Heart left ventricle (tissue), 16 donors: ENCODE data around the gene THAP11. TPM values are rescaled to one million over a fixed set of nuclear protein-coding genes. Genes with fewer than 3 reads are reported as not detected.

Source experiments
- ATAC-seq, 4 donors: fragments of 200-7000 bp; cut with Tn5 transposase; one replicate each; pipeline ENCODE4 v1.9.1; 2020 to 2022; ENCODE audit warnings: moderate library complexity in 4 of 4, mild to moderate bottlenecking in 3 of 4, moderate number of reproducible peaks in 1 of 4
- DNase-seq, 5 donors: peaks; one replicate each; pipeline ENCODE4 v3.0.0-alpha.2; 2020
- H3K27ac ChIP-seq, 12 donors: fragments of 200-600 bp; sonication (generic) in 4 of 12; one replicate each; pipeline versions ENCODE4 v1.5.0 to v1.8.0; 2016 to 2022; ENCODE audit warnings: mild to moderate bottlenecking in 2 of 12
- H3K27me3 ChIP-seq, 9 donors: fragments of 200-600 bp; sonication (generic) in 2 of 9; one replicate each; pipeline versions ENCODE4 v1.5.1 to v1.8.0; 2016 to 2022; ENCODE audit warnings: mild to moderate bottlenecking in 3 of 9
- H3K36me3 ChIP-seq, 9 donors: fragments of 200-600 bp; sonication (generic) in 2 of 9; one replicate each; pipeline versions ENCODE4 v1.5.0 to v1.8.0; 2018 to 2022; ENCODE audit warnings: mild to moderate bottlenecking in 2 of 9
- H3K4me1 ChIP-seq, 12 donors: fragments of 200-600 bp; sonication (generic) in 4 of 12; one replicate each; pipeline versions ENCODE4 v1.5.0 to v1.8.0; 2016 to 2022; ENCODE audit warnings: mild to moderate bottlenecking in 3 of 12
- H3K4me3 ChIP-seq, 12 donors: fragments of 200-600 bp; sonication (generic) in 4 of 12; one replicate each; pipeline versions ENCODE4 v1.5.0 to v1.8.0; 2017 to 2022; ENCODE audit warnings: mild to moderate bottlenecking in 9 of 12, moderate library complexity in 4 of 12
- H3K9me3 ChIP-seq, 12 donors: fragments of 200-600 bp; sonication (generic) in 4 of 12; one replicate each; pipeline versions ENCODE4 v1.5.0 to v1.8.0; 2016 to 2022; ENCODE audit warnings: mild to moderate bottlenecking in 1 of 12
- CTCF ChIP-seq, 12 donors: fragments of 200-600 bp; sonication (generic) in 4 of 12; IDR thresholded peaks; one replicate each; pipeline versions ENCODE4 v1.5.0 to v1.8.0; 2018 to 2022; ENCODE audit warnings: antibody characterized with exemption in 12 of 12, mild to moderate bottlenecking in 5 of 12
- POLR2A ChIP-seq, 2 donors: fragments of 450-650 bp; IDR thresholded peaks; one replicate each; pipeline ENCODE4 v1.6.1; 2017; ENCODE audit warnings: antibody characterized with exemption in 2 of 2, mild to moderate bottlenecking in 2 of 2, moderate library complexity in 2 of 2
- WGBS, 4 donors: extraction: QIAGEN DNeasy Blood & Tissue Kit in 2 of 4; methylation state at CpG; one replicate each; pipeline versions ENCODE4 v1.1.5 to v1.1.7; 2013 to 2018; 5-methylcytosine and 5-hydroxymethylcytosine counted together
- intact Hi-C, 10 donors: fragments of 100-400 bp; cut with DNase I; formaldehyde crosslinking; loops; one replicate each; pipeline versions ENCODE4 v1.11.1 to v1.14.2; 2022
- polyA plus RNA-seq, 2 donors: library from polyadenylated mRNA; stranded (reverse); fragments of 200-250 nt; gene quantifications; one replicate each; pipeline ENCODE4 v1.2.3, GENCODE V29; 2013
- total RNA-seq, 9 donors: library from RNA; depleted of rRNA in 2 of 9; stranded (reverse); fragments of >200 nt in 2 of 9; fragmentation: NEBNext Ultra II Directional in 3 of 9; extraction: Animal tissue kit (Norgen Biotek cat#: 25700) in 3 of 9; gene quantifications; one replicate each; pipeline versions ENCODE4 v1.1.0 to v1.2.4, GENCODE V29; 2016 to 2023
- donor health status: ischemic (EF 13 %, LVEDD 7.1; RV severe dilation, severe dysfunction).
- donor health status: healthy with polysubstance abuse.
- donor health status: DM: no; HTN: yes; CAD: no.
- donor health status: DM: no; HTN: no; CAD: no.
- donor health status: ischemic (EF 25% LVEDD 6.9; RV normal size, moderate dysfunction).
- donor health status: ischemic (EF 25% LVEDD 5.7; RV mildly dilated, moderate dysfunction).
- donor health status: healthy.
- donor health status: DM: yes; HTN: yes; CAD: no.
- donor health status: ischemic (EF 35%, LVEDD 5.7; RV mildly dilated, moderate dysfunction).
- donor health status: nonischemic (EF 11% LVEDD 7.7; RV severe dilation, severe dysfunction).
- donor health status: DM: yes; HTN: yes; CAD: no.
- donor health status: PGD.
- donor health status: ischemic (EF 29% LVEDD 5.4; RV normal size, mild dysfunction).
- donor health status: nonischemic (EF 23%, LVEDD 6.1; RV moderate dilation, normal function).

Gene THAP11
- total and polyA plus RNA-seq, 11 donors: 10.6 to 87.5 (median 27.4) TPM

- no peak overlapping the region for H3K27ac ChIP-seq
- no peak overlapping the region for H3K4me3 ChIP-seq
- DNase-seq (no peak), ATAC-seq (no peak)
- 90 to 100% (median 95%) methylated on average over 1 of the region's 1 CpG for WGBS, 4 donors
- intact Hi-C loops: loop anchor here in 4 of 10 donors (5.0 to 10.0 kb wide), 5 partner anchors 140 to 413 kb away; no protein-coding TSS in a partner anchor
- H3K9me3 ChIP-seq: no peaks in the 10 kb centered on the region
- peaks cover 0 to 12% (median 5%) of the 10 kb centered on the region in 12 donors for H3K4me1 ChIP-seq
- no peaks in the 10 kb centered on the region for H3K27me3 ChIP-seq
- no peak for TF ChIP-seq POLR2A (IDR thresholded peaks at IDR 0.05)
- TF ChIP-seq CTCF (IDR thresholded peaks at IDR 0.05): no peak
- no peaks in the 10 kb centered on the region for H3K36me3 ChIP-seq
Observed at GRCh38 chr16:67811899-67812298, 30.2 kb upstream of the THAP11 start.

- no peaks in the 10 kb centered on the region for H3K36me3 ChIP-seq
- ATAC-seq: no peak
- no peak overlapping the region for H3K27ac ChIP-seq
- intact Hi-C loops: loop anchor here in 4 of 10 donors (5.0 to 10.0 kb wide), 5 partner anchors 142 to 410 kb away; no protein-coding TSS in a partner anchor
- DNase-seq: peak in 1 of 5 donors; percentile 31
- WGBS, 4 donors: 79 to 84% (median 84%) methylated on average over 8 of the region's 8 CpGs
- peaks cover 0 to 6% (median 0%) of the 10 kb centered on the region in 12 donors for H3K4me1 ChIP-seq
- H3K27me3 ChIP-seq: no peaks in the 10 kb centered on the region
- H3K9me3 ChIP-seq: no peaks in the 10 kb centered on the region
- TF ChIP-seq CTCF (IDR thresholded peaks at IDR 0.05) (no peak), POLR2A (IDR thresholded peaks at IDR 0.05) (no peak)
- no peak overlapping the region for H3K4me3 ChIP-seq
Observed at GRCh38 chr16:67814567-67814966, 27.6 kb upstream of the THAP11 start.

- H3K4me1 ChIP-seq: peaks cover 0 to 6% (median 0%) of the 10 kb centered on the region in 12 donors
- no peak for DNase-seq
- no peaks in the 10 kb centered on the region for H3K27me3 ChIP-seq
- no peaks in the 10 kb centered on the region for H3K9me3 ChIP-seq
- H3K27ac ChIP-seq: no peak overlapping the region
- H3K36me3 ChIP-seq: no peaks in the 10 kb centered on the region
- no peak for TF ChIP-seq POLR2A (IDR thresholded peaks at IDR 0.05)
- WGBS, 4 donors: 88 to 96% (median 94%) methylated on average over 11 of the region's 11 CpGs
- no peak for ATAC-seq
- no peak overlapping the region for H3K4me3 ChIP-seq
- intact Hi-C loops: no loop called here
Observed at GRCh38 chr16:67820608-67821259, 21.4 kb upstream of the THAP11 start.

GRCh38 chr16:67822511-67822910 lies 19.6 kb upstream of the THAP11 start:
- intact Hi-C loops: no loop called here
- no peak for ATAC-seq
- WGBS, 4 donors: 84 to 91% (median 86%) methylated on average over 2 of the region's 2 CpGs

More at GRCh38 chr16:67822511-67822910, 19.6 kb upstream of the THAP11 start:
- no peak for DNase-seq
- Histone ChIP-seq H3K27ac (no peak overlapping the region), H3K4me3 (no peak overlapping the region), H3K4me1 (no peaks in the 10 kb centered on the region), H3K9me3 (no peaks in the 10 kb centered on the region), H3K36me3 (peaks cover 0 to 11% (median 0%) of the 10 kb centered on the region in 9 donors), H3K27me3 (no peaks in the 10 kb centered on the region)
- no peak for TF ChIP-seq CTCF (IDR thresholded peaks at IDR 0.05)
- TF ChIP-seq POLR2A (IDR thresholded peaks at IDR 0.05): no peak
